ENCODE data around the gene ATG5.

The ATG5 gene

GRCh38 chr6:106183430-106183829 lies 142.1 kb downstream of the ATG5 start:
- FAIRE-seq, result no peak

DNA sequence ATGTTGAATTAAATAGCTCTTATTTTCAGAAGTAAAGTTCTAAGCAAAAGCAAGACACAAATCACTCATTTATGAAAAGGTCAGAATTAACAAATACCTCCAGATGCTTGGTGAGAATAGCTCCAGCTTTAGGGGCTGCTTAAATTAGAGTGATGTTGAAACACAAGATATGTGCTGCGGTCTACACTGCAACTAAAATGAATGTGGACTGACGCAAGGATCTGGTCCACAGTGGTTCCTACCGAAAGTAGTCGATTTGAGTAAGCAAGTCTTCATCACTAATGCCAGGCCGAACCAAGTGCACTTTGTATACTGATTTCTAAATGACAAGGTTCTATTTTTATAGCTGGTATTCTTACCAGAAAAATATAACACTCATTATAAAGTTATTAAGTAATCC lies 143.1 kb downstream of the ATG5 start:
- no peak for FAIRE-seq
- DNase-seq (ENCODE audit: low spot score), result no peak

More at GRCh38 chr6:106183430-106183829, 142.1 kb downstream of the ATG5 start:
- no peak for DNase-seq (ENCODE audit: low spot score)

GRCh38 chr6:106181664-106182418 lies 143.7 kb downstream of the ATG5 start:
- FAIRE-seq (peak; percentile 77), DNase-seq (ENCODE audit: low spot score) (peak; percentile 69)

- no peak for DNase-seq (ENCODE audit: low spot score)
- no peak for FAIRE-seq
Observed at GRCh38 chr6:106180208-106180607, 145.4 kb downstream of the ATG5 start.

DNA sequence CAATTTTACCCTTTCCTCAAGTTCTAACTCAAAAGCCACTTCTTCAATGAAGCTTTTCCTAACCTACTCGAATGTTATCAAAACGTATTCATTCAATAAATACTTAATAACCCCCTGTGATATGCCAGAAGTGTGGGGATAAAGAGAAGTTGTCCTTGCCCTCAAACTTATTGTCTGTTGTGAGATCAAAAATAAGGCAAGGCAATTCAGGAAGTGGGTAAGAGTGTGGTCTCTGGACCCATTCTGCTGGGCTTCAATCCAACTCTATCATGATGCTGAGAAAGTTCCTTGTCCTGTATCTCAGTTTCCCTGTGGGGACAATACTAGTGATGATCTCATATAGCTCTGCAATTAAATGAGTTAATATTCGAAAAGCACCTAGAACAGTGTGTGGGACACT lies 146.7 kb downstream of the ATG5 start:
- DNase-seq (ENCODE audit: low spot score) (no peak), FAIRE-seq (no peak)

DNA sequence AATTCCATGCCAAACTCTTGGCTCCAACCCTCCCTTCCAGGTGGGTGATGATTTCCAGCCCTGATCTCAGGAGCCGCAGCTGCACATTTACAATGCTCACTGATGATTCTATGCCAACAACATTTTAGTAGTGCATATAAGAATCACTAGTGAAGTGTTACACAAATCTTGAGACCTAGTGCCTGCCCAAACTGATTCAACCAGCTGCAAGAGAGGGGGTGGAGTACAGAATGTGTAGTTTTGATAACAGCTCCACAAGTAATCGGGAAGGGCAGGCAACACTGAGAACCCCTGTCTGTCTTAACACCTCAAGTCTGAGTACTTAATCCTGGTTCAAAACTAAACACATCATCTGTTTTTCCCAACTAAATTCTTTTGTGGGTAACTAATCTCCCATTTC lies 147.8 kb downstream of the ATG5 start:
- DNase-seq (ENCODE audit: low spot score), result no peak
- no peak for FAIRE-seq

DNA sequence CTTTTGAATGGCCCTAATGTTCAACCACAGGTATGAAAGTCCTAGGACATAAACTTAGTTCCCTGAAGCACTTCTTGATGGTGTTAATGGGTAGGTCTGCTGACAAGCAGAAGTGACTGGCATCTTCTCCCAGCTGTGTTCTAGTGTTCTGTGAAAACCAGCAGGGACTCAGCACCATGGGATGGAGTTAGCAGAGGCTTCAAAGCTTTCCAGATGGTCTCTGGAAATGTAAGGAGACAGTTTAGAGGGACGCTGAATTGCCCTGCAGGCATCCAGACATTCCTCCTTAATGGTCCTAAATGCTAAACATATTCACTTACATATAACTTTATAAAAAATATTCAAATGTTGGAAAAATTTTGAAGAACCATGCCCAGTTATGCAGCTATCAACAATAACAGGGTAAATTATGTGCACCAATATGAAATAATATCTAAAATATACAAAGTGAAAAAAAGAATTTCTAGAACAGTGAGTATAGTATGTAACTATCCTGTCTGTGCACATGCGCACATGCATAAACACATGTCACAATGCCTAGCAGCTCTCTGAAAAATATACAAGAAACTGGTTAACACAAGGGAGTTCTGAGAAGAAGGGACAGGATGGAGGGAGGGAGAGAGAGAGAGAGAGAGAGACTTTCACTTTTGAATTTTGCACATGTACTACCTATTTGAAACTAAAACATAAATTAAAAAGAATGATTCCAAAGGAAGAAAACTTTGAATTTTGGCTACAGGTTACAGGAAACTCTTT lies 152.3 kb downstream of the ATG5 start:
- DNase-seq (ENCODE audit: low spot score) (no peak), FAIRE-seq (no peak)

- DNase-seq (ENCODE audit: low spot score), result no peak
- no peak for FAIRE-seq
Observed at GRCh38 chr6:106170030-106170791, 155.3 kb downstream of the ATG5 start.

DNA sequence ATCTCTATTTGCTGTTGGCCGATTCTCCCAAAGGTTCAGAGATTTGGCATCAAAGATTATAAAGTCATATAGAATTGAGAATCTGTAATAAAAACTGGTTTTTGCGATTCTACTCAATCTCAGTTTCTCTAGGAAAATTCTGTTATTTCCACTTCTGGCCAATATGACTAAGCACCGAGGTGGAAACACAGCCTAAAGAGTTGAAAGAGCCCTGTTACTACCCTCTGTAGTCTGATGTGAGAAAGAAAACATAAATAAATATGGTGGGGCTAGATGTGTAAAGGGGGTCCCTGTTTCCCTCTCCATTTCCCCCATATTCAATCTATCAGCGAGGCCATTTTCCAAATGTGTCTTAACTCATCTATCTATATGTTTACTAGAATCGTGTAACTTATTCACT lies 156.0 kb downstream of the ATG5 start:
- no peak for FAIRE-seq

GRCh38 chr6:106168097-106168888 lies 157.3 kb downstream of the ATG5 start:
- DNase-seq (ENCODE audit: low spot score) (no peak), FAIRE-seq (no peak)

More for the DNA sequence above, 156.0 kb downstream of the ATG5 start:
- DNase-seq (ENCODE audit: low spot score), result no peak

DNA sequence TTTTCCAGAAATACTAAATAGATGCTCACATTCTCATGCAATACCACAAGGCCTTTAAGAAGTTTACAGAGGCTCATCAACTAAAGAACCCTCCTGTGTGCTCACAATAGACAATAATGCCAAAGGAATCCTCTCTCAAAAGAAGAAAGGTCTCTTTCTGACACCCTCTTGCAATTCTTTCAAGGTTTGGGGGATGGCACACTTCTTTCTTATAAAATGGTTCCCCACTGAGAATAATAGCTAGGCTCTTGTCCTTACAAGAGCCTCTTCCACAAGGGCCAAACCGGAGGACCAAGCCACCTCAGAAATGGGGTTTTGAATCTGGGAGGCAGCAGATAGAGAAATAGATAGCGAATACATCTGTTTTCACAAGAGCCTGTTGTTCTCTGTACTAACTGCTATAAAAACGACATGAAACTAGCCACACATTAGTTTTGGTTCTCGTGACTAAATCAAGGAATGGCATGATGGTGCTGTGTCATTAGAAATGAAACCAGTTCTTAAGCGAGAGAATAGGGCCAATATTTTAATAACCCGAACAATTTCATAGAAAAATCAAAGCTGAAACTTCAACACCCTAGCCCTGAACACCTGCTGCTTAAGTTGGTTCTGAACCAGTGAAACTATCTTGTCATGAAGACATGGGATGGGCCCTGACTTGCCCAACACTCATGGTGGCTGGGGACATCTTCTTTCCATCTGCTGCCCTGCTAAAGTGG lies 158.3 kb downstream of the ATG5 start:
- DNase-seq (ENCODE audit: low spot score), result no peak
- FAIRE-seq, result no peak

DNA sequence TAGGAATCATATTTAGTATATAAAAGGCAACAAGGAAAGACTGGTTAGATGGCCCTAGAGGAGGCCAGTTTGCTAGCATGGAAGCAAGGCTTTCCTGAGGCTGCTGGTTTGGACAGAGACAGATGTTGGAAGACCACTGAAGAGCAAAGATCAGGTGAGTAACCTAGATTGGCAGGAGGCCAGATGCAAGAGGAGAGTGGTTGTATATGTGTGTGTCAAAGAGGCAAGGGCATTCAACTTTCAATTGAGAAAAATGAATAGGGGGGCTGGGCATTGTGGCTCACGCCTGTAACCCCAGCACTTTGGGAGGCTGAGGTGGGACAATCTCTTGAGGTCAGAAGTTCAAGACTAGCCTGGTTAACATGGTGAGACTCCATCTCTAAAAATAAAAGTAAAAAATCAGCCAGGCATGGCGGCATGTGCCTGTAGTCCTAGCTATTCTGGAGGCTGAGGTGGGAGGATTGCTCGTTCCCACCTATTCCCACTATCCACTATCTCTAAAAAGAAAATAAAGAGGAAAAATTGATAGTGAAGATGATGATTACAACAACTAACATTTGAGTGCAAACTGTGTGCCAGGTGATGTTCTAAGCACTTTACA lies 159.6 kb downstream of the ATG5 start:
- DNase-seq (ENCODE audit: low spot score) (peak; percentile 43), FAIRE-seq (peak; percentile 39)

GRCh38 chr6:106163966-106164877 lies 161.3 kb downstream of the ATG5 start:
- DNase-seq (ENCODE audit: low spot score) (no peak), FAIRE-seq (no peak)

- DNase-seq (ENCODE audit: low spot score), result no peak
- no peak for FAIRE-seq
Observed at GRCh38 chr6:106163446-106163965, 162.1 kb downstream of the ATG5 start.

DNA sequence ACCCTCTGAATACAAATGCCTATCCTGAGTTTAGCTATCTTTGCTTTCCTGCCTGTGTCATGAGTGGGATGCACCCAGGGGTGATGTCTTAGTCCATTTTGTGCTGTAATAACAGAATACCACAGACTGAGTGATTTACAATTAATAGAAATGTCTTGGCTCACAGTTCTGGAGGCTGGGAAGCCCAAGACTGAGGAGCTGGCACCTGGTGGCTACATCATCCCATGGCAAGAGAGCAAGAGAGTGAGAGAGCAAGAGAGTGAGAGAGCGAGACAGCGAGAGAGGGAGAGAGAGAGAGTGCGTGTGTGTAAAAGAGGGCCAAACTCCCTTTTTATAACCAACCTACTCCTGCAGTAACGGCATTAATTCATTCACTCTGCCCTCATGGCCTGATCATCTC lies 162.6 kb downstream of the ATG5 start:
- FAIRE-seq (no peak), DNase-seq (ENCODE audit: low spot score) (no peak)

GRCh38 chr6:106161893-106162292 lies 163.7 kb downstream of the ATG5 start:
- DNase-seq (ENCODE audit: low spot score), result no peak
- FAIRE-seq, result no peak

- FAIRE-seq (no peak), DNase-seq (ENCODE audit: low spot score) (no peak)
Observed at GRCh38 chr6:106161311-106161874, 164.2 kb downstream of the ATG5 start.

- DNase-seq (ENCODE audit: low spot score) (no peak), FAIRE-seq (no peak)
Observed at GRCh38 chr6:106160189-106160588, 165.4 kb downstream of the ATG5 start.
